B cell (primary cell): ENCODE measurements around the gene USB1. TPM values are rescaled to one million over a fixed set of nuclear protein-coding genes. Genes with fewer than 3 reads are reported as not detected.

Experiments used
- ATAC-seq: fragments of 200-7000 bp; cut with Tn5 transposase; one replicate; pipeline ENCODE4 v1.10.0; 2021; ENCODE audit warnings: low read depth, mild to moderate bottlenecking, moderate number of reproducible peaks, moderate library complexity
- CTCF ChIA-PET: fragments of 350-600 bp; sonication (Branson Sonifier 250); formaldehyde crosslinking; loops from one replicate; lab custom pipeline; 2021; ENCODE audit warnings: antibody characterized with exemption, inconsistent platforms; lab: Charles Lee
- POLR2A ChIA-PET: fragments of 350-600 bp; sonication (Branson Sonifier 250); formaldehyde crosslinking; loops from one replicate; lab custom pipeline; 2021; ENCODE audit warnings: antibody characterized with exemption; lab: Charles Lee
- DNase-seq: peaks from one replicate; pipeline ENCODE4 v3.0.0; 2013
- H2AFZ ChIP-seq: 2 replicates; pipeline ENCODE4 v1.6.1; 2012; ENCODE audit warnings: mild to moderate bottlenecking, low read depth, low read length; ENCODE audit not compliant: insufficient read depth, poor library complexity, severe bottlenecking
- H3K27ac ChIP-seq, 2 donors: 1 replicate in 1 of 2; 2 replicates in 1 of 2; pipeline ENCODE4 v1.5.1; 2012 to 2013; ENCODE audit warnings: low read length in 2 of 2, mild to moderate bottlenecking in 2 of 2, moderate library complexity in 1 of 2
- H3K27me3 ChIP-seq, 4 experiments: fragments of 200-600 bp in 1 of 4; sonication (generic) in 1 of 4; replicated peaks in 1 of 4; 1 replicate in 2 of 4; 2 replicates in 2 of 4; pipeline versions ENCODE4 v1.6.1 to v1.7.0; 2013 to 2016; ENCODE audit warnings: low read length in 3 of 4, mild to moderate bottlenecking in 2 of 4, mixed read lengths in 1 of 4, moderate library complexity in 1 of 4; ENCODE audit not compliant: insufficient read depth in 4 of 4, control insufficient read depth in 3 of 4; ENCODE audit errors: control extremely low read depth in 1 of 4
- H3K36me3 ChIP-seq, 2 experiments: replicated peaks in 1 of 2; 1 replicate in 1 of 2; 2 replicates in 1 of 2; pipeline versions ENCODE4 v1.6.1 to v1.7.1; 2013; ENCODE audit warnings: low read length in 1 of 2; ENCODE audit not compliant: insufficient read depth in 2 of 2, control insufficient read depth in 1 of 2; ENCODE audit errors: control extremely low read depth in 1 of 2, extremely low read depth in 1 of 2
- H3K4me1 ChIP-seq, 2 donors: fragments of 200-600 bp in 1 of 2; sonication (generic) in 1 of 2; 1 replicate in 1 of 2; 2 replicates in 1 of 2; pipeline versions ENCODE4 v1.5.1 to v1.6.1; 2013 to 2017; ENCODE audit warnings: low read length in 2 of 2; ENCODE audit not compliant: control insufficient read depth in 2 of 2, insufficient read depth in 2 of 2
- H3K4me2 ChIP-seq: replicated peaks from 2 replicates; pipeline ENCODE3; 2012; ENCODE audit warnings: mild to moderate bottlenecking, low read depth, low read length; ENCODE audit not compliant: poor library complexity, severe bottlenecking
- H3K4me3 ChIP-seq, 5 experiments: fragments of 200-600 bp in 1 of 5; sonication (generic) in 1 of 5; 1 replicate in 3 of 5; 2 replicates in 2 of 5; pipeline versions ENCODE4 v1.5.1 to v1.7.0; 2011 to 2016; ENCODE audit warnings: low read length in 4 of 5, mild to moderate bottlenecking in 4 of 5, low read depth in 2 of 5, control low read depth in 1 of 5, moderate library complexity in 1 of 5; ENCODE audit not compliant: insufficient read depth in 1 of 5; ENCODE audit errors: control extremely low read depth in 1 of 5, extremely low read depth in 1 of 5
- H3K79me2 ChIP-seq: fragments of 200-600 bp; sonication (generic); one replicate; pipeline ENCODE4 v1.6.0; 2016; ENCODE audit warnings: low read length; ENCODE audit not compliant: control insufficient read depth, insufficient read depth
- H3K9ac ChIP-seq: fragments of 200-600 bp; sonication (generic); 2 replicates; pipeline ENCODE4 v1.6.1; 2017; ENCODE audit warnings: mild to moderate bottlenecking, low read length, moderate library complexity
- H3K9me3 ChIP-seq, 3 donors: one replicate each; pipeline versions ENCODE4 v1.6.1 to v1.7.1; 2013; ENCODE audit warnings: low read length in 2 of 3; ENCODE audit not compliant: control insufficient read depth in 2 of 3, insufficient read depth in 1 of 3; ENCODE audit errors: control extremely low read depth in 1 of 3
- H4K20me1 ChIP-seq: 2 replicates; pipeline ENCODE4 v1.6.0; 2012; ENCODE audit warnings: mild to moderate bottlenecking, low read length; ENCODE audit not compliant: insufficient read depth, control insufficient read depth, poor library complexity, severe bottlenecking
- H3K27ac Mint-ChIP-seq: one replicate; pipeline ENCODE4 v1.8.0; 2021; ENCODE audit warnings: mixed read lengths
- H3K27me3 Mint-ChIP-seq: one replicate; pipeline ENCODE4 v1.8.0; 2021; ENCODE audit warnings: mixed read lengths
- H3K4me1 Mint-ChIP-seq: one replicate; pipeline ENCODE4 v1.8.0; 2021; ENCODE audit warnings: mixed read lengths
- H3K4me3 Mint-ChIP-seq: one replicate; pipeline ENCODE4 v1.8.0; 2021; ENCODE audit warnings: mixed read lengths
- H3K9me3 Mint-ChIP-seq: one replicate; pipeline ENCODE4 v1.8.0; 2022; ENCODE audit warnings: mixed read lengths; ENCODE audit not compliant: insufficient read depth
- EZH2 ChIP-seq: IDR thresholded peaks from 2 replicates; pipeline ENCODE4 v1.6.1; 2012; ENCODE audit warnings: borderline replicate concordance, low read depth, mild to moderate bottlenecking, moderate library complexity, low read length; ENCODE audit not compliant: insufficient read depth, poor library complexity, severe bottlenecking
- WGBS: methylation state at CpG from one replicate; pipeline ENCODE4 v1.1.5; 2013; ENCODE audit warnings: missing lambda C conversion rate; ENCODE audit not compliant: insufficient coverage; 5-methylcytosine and 5-hydroxymethylcytosine counted together
- intact Hi-C: fragments of 100-400 bp; cut with micrococcal nuclease; formaldehyde crosslinking; loops from one replicate; pipeline ENCODE4 v1.10.0; 2022
- polyA plus RNA-seq: library from polyadenylated mRNA; depleted of rRNA; stranded (reverse); fragments of >200 nt; gene quantifications from 2 replicates; pipeline ENCODE4 v1.2.3, GENCODE V29; 2012
- total RNA-seq, 2 donors: library from RNA; stranded (reverse); fragments of 120-200 nt in 1 of 2; gene quantifications; 1 replicate in 1 of 2; 2 replicates in 1 of 2; pipeline versions ENCODE4 v1.2.3 to v1.2.4, GENCODE V29; 2013 to 2022
- TF ChIP-seq, protein P1 (sequence below): fragments of 200-600 bp; IDR thresholded peaks from one replicate; pipeline ENCODE4 v1.8.0; 2022; ENCODE audit warnings: antibody characterized with exemption, mild to moderate bottlenecking

USB1 gene
- total and polyA plus RNA-seq, 2 donors (not counting 1 experiment from before 2014, with no cell fraction given) = 32.8 to 37.0 TPM

DNA sequence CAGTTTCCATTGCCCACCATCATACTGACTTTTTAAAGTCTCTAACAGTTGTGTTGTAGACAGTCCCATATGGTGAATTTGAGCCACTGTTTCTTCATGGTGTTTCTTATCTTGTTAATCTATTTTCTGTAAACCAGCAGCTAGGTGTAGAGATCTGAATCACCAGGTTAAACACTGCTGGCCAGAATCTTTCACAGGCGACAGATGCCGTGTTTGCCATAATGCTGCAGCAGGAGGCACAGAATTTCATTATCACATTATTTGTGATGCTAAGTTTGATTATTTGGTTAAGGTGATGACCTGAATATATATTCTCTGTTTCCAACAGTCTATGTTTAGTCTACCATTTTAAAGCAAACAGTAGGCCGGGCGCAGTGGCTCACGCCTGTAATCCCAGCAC is 18.8 kb upstream of the USB1 start:
- Histone ChIP-seq H3K27me3 (peaks cover 0 to 14% (median 6%) of the 10 kb centered on the region in 4 experiments), H4K20me1 (no peaks in the 10 kb centered on the region), H3K4me1 (peaks cover 7 to 16% of the 10 kb centered on the region in 2 donors), H3K79me2 (no peaks in the 10 kb centered on the region), H3K9me3 (peaks cover 0 to 10% (median 0%) of the 10 kb centered on the region in 3 donors), H3K36me3 (no peaks in the 10 kb centered on the region), H3K4me2 (no peak overlapping the region), H3K4me3 (no peak overlapping the region), H3K9ac (no peak overlapping the region), H2AFZ (no peak overlapping the region), H3K27ac (no peak overlapping the region)
- Mint-ChIP-seq H3K4me1 (peaks cover 18% of the 10 kb centered on the region), H3K27me3 (peaks cover 15% of the 10 kb centered on the region), H3K9me3 (no peaks in the 10 kb centered on the region), H3K27ac (no peak overlapping the region), H3K4me3 (no peak overlapping the region)
- CTCF ChIA-PET = no interaction called here
- no peak for DNase-seq
- intact Hi-C loops = no loop called here
- TF ChIP-seq EZH2 = no peak
- TF ChIP-seq, protein P1, sequence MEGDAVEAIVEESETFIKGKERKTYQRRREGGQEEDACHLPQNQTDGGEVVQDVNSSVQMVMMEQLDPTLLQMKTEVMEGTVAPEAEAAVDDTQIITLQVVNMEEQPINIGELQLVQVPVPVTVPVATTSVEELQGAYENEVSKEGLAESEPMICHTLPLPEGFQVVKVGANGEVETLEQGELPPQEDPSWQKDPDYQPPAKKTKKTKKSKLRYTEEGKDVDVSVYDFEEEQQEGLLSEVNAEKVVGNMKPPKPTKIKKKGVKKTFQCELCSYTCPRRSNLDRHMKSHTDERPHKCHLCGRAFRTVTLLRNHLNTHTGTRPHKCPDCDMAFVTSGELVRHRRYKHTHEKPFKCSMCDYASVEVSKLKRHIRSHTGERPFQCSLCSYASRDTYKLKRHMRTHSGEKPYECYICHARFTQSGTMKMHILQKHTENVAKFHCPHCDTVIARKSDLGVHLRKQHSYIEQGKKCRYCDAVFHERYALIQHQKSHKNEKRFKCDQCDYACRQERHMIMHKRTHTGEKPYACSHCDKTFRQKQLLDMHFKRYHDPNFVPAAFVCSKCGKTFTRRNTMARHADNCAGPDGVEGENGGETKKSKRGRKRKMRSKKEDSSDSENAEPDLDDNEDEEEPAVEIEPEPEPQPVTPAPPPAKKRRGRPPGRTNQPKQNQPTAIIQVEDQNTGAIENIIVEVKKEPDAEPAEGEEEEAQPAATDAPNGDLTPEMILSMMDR = no peak
- POLR2A ChIA-PET = no interaction called here
- WGBS = 100% methylated on average over 2 of the region's 5 CpGs
- ATAC-seq = no peak

DNA sequence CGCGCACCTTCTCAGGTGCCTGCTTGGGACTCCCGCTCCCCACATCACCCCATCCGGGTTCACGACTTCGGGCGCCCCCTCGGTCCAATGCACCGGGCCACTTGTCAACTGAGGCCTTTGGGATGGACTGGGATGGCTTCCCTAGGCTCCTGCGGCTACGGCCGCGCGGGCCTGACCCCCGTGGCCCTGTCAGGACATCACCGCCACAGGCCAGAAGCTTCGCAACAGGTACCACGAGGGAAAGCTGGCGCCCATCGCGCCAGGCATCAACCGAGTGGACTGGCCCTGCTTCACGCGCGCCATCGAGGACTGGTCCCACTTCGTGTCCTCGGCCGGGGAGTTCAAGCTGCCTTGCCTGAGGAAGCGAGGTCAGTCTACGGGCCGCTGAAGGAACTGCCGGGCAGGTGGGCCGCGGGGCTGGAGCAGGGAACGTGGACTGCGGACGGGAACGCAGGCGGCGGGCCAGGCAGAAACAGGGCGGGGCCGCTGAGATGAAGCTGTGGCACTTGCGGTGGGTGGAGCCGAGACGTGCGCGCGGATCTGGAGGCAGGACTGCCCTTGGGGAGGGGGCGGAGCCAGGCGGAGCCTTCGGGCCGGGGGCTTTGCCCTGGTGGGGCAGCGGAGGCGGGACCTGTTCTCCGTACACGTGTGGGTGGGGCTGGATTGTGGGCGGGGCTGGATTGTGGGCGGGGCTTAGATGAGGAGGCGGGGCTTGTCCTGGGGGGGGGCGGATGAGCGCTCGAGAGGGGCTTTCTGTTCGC is 16.6 kb upstream of the USB1 start:
- Histone ChIP-seq H3K4me1 (peaks cover 7 to 16% of the 10 kb centered on the region in 2 donors), H4K20me1 (no peaks in the 10 kb centered on the region), H3K9ac (peak overlapping the region; percentile 76), H3K79me2 (no peaks in the 10 kb centered on the region), H2AFZ (peak overlapping the region; percentile 86), H3K4me2 (peak overlapping the region; percentile 95), H3K27ac (no peak overlapping the region), H3K27me3 (peaks cover 0 to 14% (median 6%) of the 10 kb centered on the region in 4 experiments), H3K9me3 (peaks cover 0 to 10% (median 0%) of the 10 kb centered on the region in 3 donors), H3K4me3 (peak overlapping the region; percentile 49 to 69 (median 63)), H3K36me3 (no peaks in the 10 kb centered on the region)
- H3K4me1 Mint-ChIP-seq = peaks cover 18% of the 10 kb centered on the region
- TF ChIP-seq EZH2 = no peak
- TF ChIP-seq, protein P1 = no peak
- no peaks in the 10 kb centered on the region for H3K9me3 Mint-ChIP-seq
- POLR2A ChIA-PET = interaction anchor here (0.7 kb wide), 1 partner anchor 183 kb away, joined by 14 read pairs; no protein-coding TSS in a partner anchor
- peak overlapping the region; percentile 78 for H3K27ac Mint-ChIP-seq
- H3K27me3 Mint-ChIP-seq = peaks cover 10% of the 10 kb centered on the region
- DNase-seq = peak; percentile 90
- peak; percentile 99 for ATAC-seq
- CTCF ChIA-PET = interaction anchor here (1.3 kb wide), 1 partner anchor 15 kb away, joined by 4 read pairs; the partner anchor contains the start of gene ZNF319
- intact Hi-C loops = loop anchor here (1.0 kb wide), 2 partner anchors 17 to 145 kb away; partner anchors contain the start of genes CFAP20 and USB1
- H3K4me3 Mint-ChIP-seq = peak overlapping the region; percentile 93
- 12% methylated on average over 63 of the region's 64 CpGs for WGBS
